HepG2 (cell line): ENCODE data around the gene ST6GALNAC3. TPM values are rescaled to one million over a fixed set of nuclear protein-coding genes. Genes with fewer than 3 reads are reported as not detected.

Experiments used
- ATAC-seq: fragments of 200-7000 bp; cut with Tn5 transposase; 3 replicates; pipeline ENCODE4 v1.9.1; 2020; ENCODE audit warnings: mild to moderate bottlenecking, moderate library complexity
- BruUV-seq: library from RNA; stranded (reverse); fragments of 400-500 nt; replicated peaks from 2 replicates; lab custom pipeline; 2021; lab: Mats Ljungman, UMichigan
- CTCF ChIA-PET: fragments of 300-600 bp; formaldehyde crosslinking; extraction: SDS; loops from one replicate; lab custom pipeline; 2021; ENCODE audit warnings: low total read pairs, inconsistent platforms, low intra/inter-chr PET ratio; lab: Yijun Ruan, JAX
- POLR2A ChIA-PET: fragments of 350-600 bp; sonication (Branson Sonifier 250); formaldehyde crosslinking; loops from one replicate; lab custom pipeline; 2020; ENCODE audit warnings: antibody characterized with exemption, inconsistent platforms; lab: Yijun Ruan, JAX
- DNase-seq: peaks from one replicate; pipeline ENCODE4 v3.0.0-alpha.2; 2015; ENCODE audit warnings: low spot score
- FAIRE-seq: peaks from 3 replicates; lab custom pipeline; 2011; peaks lifted over from hg19 to GRCh38; lab: Jason Lieb, UNC
- H2AFZ ChIP-seq: one replicate; pipeline ENCODE4 v1.6.1; 2011; ENCODE audit warnings: low read length, inconsistent platforms
- H3K27ac ChIP-seq: fragments of 300-600 bp; 3 replicates; pipeline ENCODE4 v1.8.0; 2011; ENCODE audit warnings: mixed run types, mild to moderate bottlenecking, mixed read lengths, low read length, inconsistent platforms; ENCODE audit not compliant: insufficient read depth; ENCODE audit errors: extremely low read length
- H3K27me3 ChIP-seq, 2 experiments: fragments of 200-600 bp in 1 of 2; 2 replicates in 1 of 2; 3 replicates in 1 of 2; pipeline versions ENCODE4 v1.6.0 to v1.8.0; 2011; ENCODE audit warnings: low read length in 2 of 2, mild to moderate bottlenecking in 2 of 2, moderate library complexity in 2 of 2, inconsistent platforms in 1 of 2; ENCODE audit not compliant: insufficient read depth in 2 of 2, control insufficient read depth in 1 of 2
- H3K36me3 ChIP-seq, 2 experiments: fragments of 200-600 bp in 1 of 2; replicated peaks in 1 of 2; 2 replicates in 1 of 2; 3 replicates in 1 of 2; pipeline versions ENCODE4 v1.5.1 to v1.8.0; 2011; ENCODE audit warnings: low read length in 2 of 2, inconsistent platforms in 1 of 2; ENCODE audit not compliant: insufficient read depth in 2 of 2, control insufficient read depth in 1 of 2
- H3K4me1 ChIP-seq: 2 replicates; pipeline ENCODE4 v1.5.1; 2012; ENCODE audit warnings: low read length, inconsistent platforms; ENCODE audit not compliant: insufficient read depth
- H3K4me2 ChIP-seq: 2 replicates; pipeline ENCODE4 v1.6.0; 2011; ENCODE audit warnings: low read depth, low read length, inconsistent platforms
- H3K4me3 ChIP-seq, 3 experiments: fragments of 200-600 bp in 1 of 3; sonication (generic), shearing (Covaris generic) in 1 of 3; replicated peaks in 1 of 3; 2 replicates each; pipeline ENCODE4 v1.5.1; 2011 to 2016; ENCODE audit warnings: low read length in 3 of 3, inconsistent platforms in 2 of 3, low read depth in 2 of 3, mild to moderate bottlenecking in 2 of 3, control low read depth in 1 of 3, mixed read lengths in 1 of 3; ENCODE audit not compliant: insufficient read depth in 1 of 3
- H3K79me2 ChIP-seq: one replicate; pipeline ENCODE4 v1.6.1; 2011; ENCODE audit warnings: low read length, inconsistent platforms; ENCODE audit not compliant: insufficient read depth
- H3K9ac ChIP-seq: 2 replicates; pipeline ENCODE4 v1.6.0; 2011; ENCODE audit warnings: mild to moderate bottlenecking, low read depth, low read length, inconsistent platforms; ENCODE audit not compliant: insufficient read depth
- H3K9me3 ChIP-seq: 2 replicates; pipeline ENCODE4 v1.5.1; 2012; ENCODE audit warnings: mild to moderate bottlenecking, low read length
- H4K20me1 ChIP-seq: 2 replicates; pipeline ENCODE4 v1.6.0; 2011; ENCODE audit warnings: inconsistent platforms, mild to moderate bottlenecking, low read length, moderate library complexity; ENCODE audit not compliant: insufficient read depth
- ATAD3A ChIP-seq: sonication (generic); formaldehyde crosslinking; IDR thresholded peaks from 2 replicates; pipeline ENCODE4 v1.4.0; 2020; ENCODE audit warnings: missing genetic modification reagents
- CBX2 ChIP-seq, 2 experiments: fragments of 200-600 bp in 1 of 2; sonication (generic); formaldehyde crosslinking in 1 of 2; IDR thresholded peaks; 2 replicates each; pipeline versions ENCODE4 v1.7.0 to v1.8.1; 2018 to 2022; ENCODE audit warnings: low read depth in 2 of 2, low read length in 1 of 2, mild to moderate bottlenecking in 1 of 2, missing genetic modification reagents in 1 of 2
- FOXM1 ChIP-seq: sonication (generic); formaldehyde crosslinking; IDR thresholded peaks from 2 replicates; pipeline ENCODE4 v1.5.0; 2020; ENCODE audit warnings: missing genetic modification reagents
- GZF1 ChIP-seq: sonication (generic); formaldehyde crosslinking; IDR thresholded peaks from 2 replicates; pipeline ENCODE4 v1.5.1; 2020; ENCODE audit warnings: mild to moderate bottlenecking, missing genetic modification reagents
- ISX ChIP-seq: sonication (generic); formaldehyde crosslinking; conservative IDR thresholded peaks from 2 replicates; pipeline ENCODE4 v1.5.0; 2020; ENCODE audit warnings: missing genetic modification reagents
- SIN3A ChIP-seq: IDR thresholded peaks from 2 replicates; pipeline ENCODE4 v1.6.1; 2011; ENCODE audit warnings: low read depth, mild to moderate bottlenecking, control low read depth, low read length, borderline replicate concordance
- ZBTB8A ChIP-seq: sonication (generic); formaldehyde crosslinking; IDR thresholded peaks from 2 replicates; pipeline ENCODE4 v1.4.0; 2020; ENCODE audit warnings: mild to moderate bottlenecking, low read depth, missing genetic modification reagents, borderline replicate concordance
- ZNF264 ChIP-seq: sonication (generic); formaldehyde crosslinking; IDR thresholded peaks from 2 replicates; pipeline ENCODE4 v1.4.0; 2020; ENCODE audit warnings: missing genetic modification reagents
- ZNF3 ChIP-seq: IDR thresholded peaks from 2 replicates; pipeline ENCODE4 v1.7.0; 2017; ENCODE audit warnings: inconsistent platforms
- ZNF335 ChIP-seq: sonication (generic); formaldehyde crosslinking; IDR thresholded peaks from 2 replicates; pipeline ENCODE4 v1.4.0; 2020; ENCODE audit warnings: missing genetic modification reagents
- ZNF33B ChIP-seq: sonication (generic); formaldehyde crosslinking; IDR thresholded peaks from 2 replicates; pipeline ENCODE4 v1.5.1; 2020; ENCODE audit warnings: mild to moderate bottlenecking, missing genetic modification reagents
- ZNF879 ChIP-seq: sonication (generic); formaldehyde crosslinking; IDR thresholded peaks from 2 replicates; pipeline ENCODE4 v1.8.1; 2023; ENCODE audit warnings: missing genetic modification reagents
- WGBS: methylation state at CpG from one replicate; pipeline ENCODE4 v1.1.6; 2017; ENCODE audit warnings: low lambda C conversion rate; 5-methylcytosine and 5-hydroxymethylcytosine counted together
- in situ Hi-C: cut with HindIII; loops from 2 replicates; pipeline ENCODE4 v1.10.0; 2017; ENCODE audit warnings: low pct_unique_long_range_greater_than_20kb; ENCODE audit not compliant: extremely low pct_ligation_motif_present
- intact Hi-C: fragments of 100-400 bp; cut with micrococcal nuclease; formaldehyde crosslinking; loops from one replicate; pipeline ENCODE4 v1.10.0; 2022; ENCODE audit not compliant: unreplicated experiment
- polyA plus RNA-seq, 8 experiments: library from polyadenylated mRNA; depleted of rRNA in 3 of 8; stranded (reverse) in 7 of 8; unstranded in 1 of 8; fragments of >200 nt; fragmentation: Illumina TruSeq in 4 of 8; extraction: Trizol in 4 of 8; gene quantifications; 2 replicates each; pipeline versions ENCODE4 v1.2.1 to v1.2.3, GENCODE V29; 2011 to 2016; ENCODE audit warnings: low read depth in 4 of 8, missing spikeins in 1 of 8, mixed read lengths in 1 of 8; ENCODE audit not compliant: insufficient read depth in 1 of 8
- total RNA-seq, 5 experiments: library from RNA; depleted of rRNA; stranded (reverse); fragments of >200 nt; fragmentation: Illumina TruSeq; extraction: Trizol; gene quantifications; 2 replicates each; pipeline ENCODE4 v1.2.3, GENCODE V29; 2016; ENCODE audit warnings: low read depth in 1 of 5
- TF ChIP-seq, protein P1 (sequence below): sonication (generic); formaldehyde crosslinking; IDR thresholded peaks from 2 replicates; pipeline ENCODE4 v1.9.0; 2021; ENCODE audit warnings: missing genetic modification reagents, mild to moderate bottlenecking, borderline replicate concordance
- TF ChIP-seq, protein P2 (sequence below): sonication (generic); formaldehyde crosslinking; IDR thresholded peaks from 2 replicates; pipeline ENCODE4 v1.5.1; 2020; ENCODE audit warnings: mild to moderate bottlenecking, missing genetic modification reagents, borderline replicate concordance
- TF ChIP-seq, protein P3 (sequence below): sonication (generic); formaldehyde crosslinking; conservative IDR thresholded peaks from 2 replicates; pipeline ENCODE4 v1.8.1; 2023; ENCODE audit warnings: missing genetic modification reagents
- TF ChIP-seq, protein P4 (sequence below): IDR thresholded peaks from 2 replicates; pipeline ENCODE4 v1.6.1; 2016; ENCODE audit warnings: low read depth, control low read depth

Gene ST6GALNAC3
- total and polyA plus RNA-seq, 2 of the 13 experiments (the other 11 are each of a cell fraction or from before 2014, with no cell fraction given) = not detected

DNA sequence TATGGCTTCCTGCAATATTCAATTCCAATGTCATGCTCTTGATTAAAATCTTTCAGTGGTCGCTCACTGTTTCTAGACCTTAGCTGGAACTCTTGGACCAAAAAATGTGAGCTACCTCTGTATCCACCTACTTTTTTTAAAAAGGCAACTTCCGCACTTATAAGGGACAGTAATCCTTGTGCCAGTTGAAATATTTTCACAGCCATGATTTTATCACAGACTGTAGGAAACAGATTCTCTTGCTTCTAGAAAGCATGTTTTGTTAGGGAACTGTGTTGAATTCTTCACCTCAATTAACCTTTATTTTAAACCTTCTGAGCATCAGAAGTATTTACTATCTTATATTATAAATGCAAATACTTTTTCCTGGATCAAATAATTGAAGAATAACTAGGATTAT, 496.7 kb downstream of the ST6GALNAC3 start:
- WGBS = 48% methylated on average over 2 of the region's 2 CpGs
- intact Hi-C loops = no loop called here
- H3K79me2 ChIP-seq = no peaks in the 10 kb centered on the region
- no peak for DNase-seq
- no peaks in the 10 kb centered on the region for H3K36me3 ChIP-seq
- no peak overlapping the region for H3K27ac ChIP-seq
- no peaks in the 10 kb centered on the region for H3K4me1 ChIP-seq
- H3K4me2 ChIP-seq = no peak overlapping the region
- ChIA-PET CTCF (no interaction called here), POLR2A (no interaction called here)
- peaks cover 13% of the 10 kb centered on the region; the same call in 1 of the 2 replicates for H3K9me3 ChIP-seq
- no peak overlapping the region for H3K4me3 ChIP-seq
- no peak overlapping the region for H3K9ac ChIP-seq
- H3K27me3 ChIP-seq = no peaks in the 10 kb centered on the region
- BruUV-seq = no TSS peak
- in situ Hi-C loops = no loop called here
- no peak overlapping the region for H2AFZ ChIP-seq
- FAIRE-seq = no peak
- TF ChIP-seq GZF1 (CRISPR knock-in tag) = no peak
- TF ChIP-seq, protein P1, sequence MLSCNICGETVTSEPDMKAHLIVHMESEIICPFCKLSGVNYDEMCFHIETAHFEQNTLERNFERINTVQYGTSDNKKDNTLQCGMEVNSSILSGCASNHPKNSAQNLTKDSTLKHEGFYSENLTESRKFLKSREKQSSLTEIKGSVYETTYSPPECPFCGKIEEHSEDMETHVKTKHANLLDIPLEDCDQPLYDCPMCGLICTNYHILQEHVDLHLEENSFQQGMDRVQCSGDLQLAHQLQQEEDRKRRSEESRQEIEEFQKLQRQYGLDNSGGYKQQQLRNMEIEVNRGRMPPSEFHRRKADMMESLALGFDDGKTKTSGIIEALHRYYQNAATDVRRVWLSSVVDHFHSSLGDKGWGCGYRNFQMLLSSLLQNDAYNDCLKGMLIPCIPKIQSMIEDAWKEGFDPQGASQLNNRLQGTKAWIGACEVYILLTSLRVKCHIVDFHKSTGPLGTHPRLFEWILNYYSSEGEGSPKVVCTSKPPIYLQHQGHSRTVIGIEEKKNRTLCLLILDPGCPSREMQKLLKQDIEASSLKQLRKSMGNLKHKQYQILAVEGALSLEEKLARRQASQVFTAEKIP (CRISPR knock-in tag) = no peak
- no peak for TF ChIP-seq ZNF264 (CRISPR knock-in tag)
- no peak for TF ChIP-seq ISX (CRISPR knock-in tag)
- TF ChIP-seq, protein P2, sequence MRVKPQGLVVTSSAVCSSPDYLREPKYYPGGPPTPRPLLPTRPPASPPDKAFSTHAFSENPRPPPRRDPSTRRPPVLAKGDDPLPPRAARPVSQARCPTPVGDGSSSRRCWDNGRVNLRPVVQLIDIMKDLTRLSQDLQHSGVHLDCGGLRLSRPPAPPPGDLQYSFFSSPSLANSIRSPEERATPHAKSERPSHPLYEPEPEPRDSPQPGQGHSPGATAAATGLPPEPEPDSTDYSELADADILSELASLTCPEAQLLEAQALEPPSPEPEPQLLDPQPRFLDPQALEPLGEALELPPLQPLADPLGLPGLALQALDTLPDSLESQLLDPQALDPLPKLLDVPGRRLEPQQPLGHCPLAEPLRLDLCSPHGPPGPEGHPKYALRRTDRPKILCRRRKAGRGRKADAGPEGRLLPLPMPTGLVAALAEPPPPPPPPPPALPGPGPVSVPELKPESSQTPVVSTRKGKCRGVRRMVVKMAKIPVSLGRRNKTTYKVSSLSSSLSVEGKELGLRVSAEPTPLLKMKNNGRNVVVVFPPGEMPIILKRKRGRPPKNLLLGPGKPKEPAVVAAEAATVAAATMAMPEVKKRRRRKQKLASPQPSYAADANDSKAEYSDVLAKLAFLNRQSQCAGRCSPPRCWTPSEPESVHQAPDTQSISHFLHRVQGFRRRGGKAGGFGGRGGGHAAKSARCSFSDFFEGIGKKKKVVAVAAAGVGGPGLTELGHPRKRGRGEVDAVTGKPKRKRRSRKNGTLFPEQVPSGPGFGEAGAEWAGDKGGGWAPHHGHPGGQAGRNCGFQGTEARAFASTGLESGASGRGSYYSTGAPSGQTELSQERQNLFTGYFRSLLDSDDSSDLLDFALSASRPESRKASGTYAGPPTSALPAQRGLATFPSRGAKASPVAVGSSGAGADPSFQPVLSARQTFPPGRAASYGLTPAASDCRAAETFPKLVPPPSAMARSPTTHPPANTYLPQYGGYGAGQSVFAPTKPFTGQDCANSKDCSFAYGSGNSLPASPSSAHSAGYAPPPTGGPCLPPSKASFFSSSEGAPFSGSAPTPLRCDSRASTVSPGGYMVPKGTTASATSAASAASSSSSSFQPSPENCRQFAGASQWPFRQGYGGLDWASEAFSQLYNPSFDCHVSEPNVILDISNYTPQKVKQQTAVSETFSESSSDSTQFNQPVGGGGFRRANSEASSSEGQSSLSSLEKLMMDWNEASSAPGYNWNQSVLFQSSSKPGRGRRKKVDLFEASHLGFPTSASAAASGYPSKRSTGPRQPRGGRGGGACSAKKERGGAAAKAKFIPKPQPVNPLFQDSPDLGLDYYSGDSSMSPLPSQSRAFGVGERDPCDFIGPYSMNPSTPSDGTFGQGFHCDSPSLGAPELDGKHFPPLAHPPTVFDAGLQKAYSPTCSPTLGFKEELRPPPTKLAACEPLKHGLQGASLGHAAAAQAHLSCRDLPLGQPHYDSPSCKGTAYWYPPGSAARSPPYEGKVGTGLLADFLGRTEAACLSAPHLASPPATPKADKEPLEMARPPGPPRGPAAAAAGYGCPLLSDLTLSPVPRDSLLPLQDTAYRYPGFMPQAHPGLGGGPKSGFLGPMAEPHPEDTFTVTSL (CRISPR knock-in tag) = no peak
- TF ChIP-seq, protein P3, sequence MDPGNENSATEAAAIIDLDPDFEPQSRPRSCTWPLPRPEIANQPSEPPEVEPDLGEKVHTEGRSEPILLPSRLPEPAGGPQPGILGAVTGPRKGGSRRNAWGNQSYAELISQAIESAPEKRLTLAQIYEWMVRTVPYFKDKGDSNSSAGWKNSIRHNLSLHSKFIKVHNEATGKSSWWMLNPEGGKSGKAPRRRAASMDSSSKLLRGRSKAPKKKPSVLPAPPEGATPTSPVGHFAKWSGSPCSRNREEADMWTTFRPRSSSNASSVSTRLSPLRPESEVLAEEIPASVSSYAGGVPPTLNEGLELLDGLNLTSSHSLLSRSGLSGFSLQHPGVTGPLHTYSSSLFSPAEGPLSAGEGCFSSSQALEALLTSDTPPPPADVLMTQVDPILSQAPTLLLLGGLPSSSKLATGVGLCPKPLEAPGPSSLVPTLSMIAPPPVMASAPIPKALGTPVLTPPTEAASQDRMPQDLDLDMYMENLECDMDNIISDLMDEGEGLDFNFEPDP (CRISPR knock-in tag) = no peak
- no peak for TF ChIP-seq FOXM1 (CRISPR knock-in tag)
- TF ChIP-seq SIN3A = no peak
- no peak for TF ChIP-seq CBX2 (IDR thresholded peaks at IDR 0.05; ENCODE audit: low read depth, low read length)
- no peak for TF ChIP-seq CBX2 (CRISPR knock-in tag; IDR thresholded peaks at IDR 0.05; ENCODE audit: low read depth)
- TF ChIP-seq ATAD3A (CRISPR knock-in tag) = no peak
- TF ChIP-seq ZNF879 (CRISPR knock-in tag) = no peak
- no peak for TF ChIP-seq ZNF33B (CRISPR knock-in tag)
- no peak for TF ChIP-seq ZNF3 (CRISPR knock-in tag)
- TF ChIP-seq, protein P4, sequence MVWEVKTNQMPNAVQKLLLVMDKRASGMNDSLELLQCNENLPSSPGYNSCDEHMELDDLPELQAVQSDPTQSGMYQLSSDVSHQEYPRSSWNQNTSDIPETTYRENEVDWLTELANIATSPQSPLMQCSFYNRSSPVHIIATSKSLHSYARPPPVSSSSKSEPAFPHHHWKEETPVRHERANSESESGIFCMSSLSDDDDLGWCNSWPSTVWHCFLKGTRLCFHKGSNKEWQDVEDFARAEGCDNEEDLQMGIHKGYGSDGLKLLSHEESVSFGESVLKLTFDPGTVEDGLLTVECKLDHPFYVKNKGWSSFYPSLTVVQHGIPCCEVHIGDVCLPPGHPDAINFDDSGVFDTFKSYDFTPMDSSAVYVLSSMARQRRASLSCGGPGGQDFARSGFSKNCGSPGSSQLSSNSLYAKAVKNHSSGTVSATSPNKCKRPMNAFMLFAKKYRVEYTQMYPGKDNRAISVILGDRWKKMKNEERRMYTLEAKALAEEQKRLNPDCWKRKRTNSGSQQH (CRISPR knock-in tag) = no peak
- TF ChIP-seq ZNF335 = no peak
- TF ChIP-seq ZBTB8A = no peak
- no peaks in the 10 kb centered on the region for H4K20me1 ChIP-seq
- ATAC-seq = no peak
